ENCODE measurements around the gene SHOX.

DNA sequence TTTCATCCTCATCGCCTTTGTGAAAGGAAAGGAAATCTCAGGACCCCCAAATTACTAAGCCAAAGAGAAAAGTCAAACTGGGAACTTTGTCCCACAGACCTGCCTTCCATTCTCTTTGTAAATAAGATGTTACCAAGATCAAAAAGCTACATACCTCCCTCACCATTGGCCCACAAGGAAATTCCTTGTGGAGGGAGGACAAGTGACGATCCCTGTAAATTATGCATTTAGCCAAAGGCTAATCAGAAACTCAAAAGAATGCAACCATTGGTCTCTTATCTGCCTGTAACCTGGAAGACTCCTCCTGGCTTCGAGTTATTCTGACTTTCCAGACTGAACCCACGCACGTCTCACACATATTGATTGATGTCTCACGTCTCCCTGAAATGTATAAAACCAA is 70.3 kb downstream of the SHOX start:
- TF ChIP-seq GATA2 (IDR thresholded peaks at IDR 0.05; ENCODE audit: low read depth, low read length): no peak
- no peak for TF ChIP-seq GATA3 (IDR thresholded peaks at IDR 0.05; ENCODE audit: low read depth, low read length)
